ENCODE measurements around the gene SCG2.

SCG2 gene

GRCh38 chr2:223587301-223587700 is 14.9 kb downstream of the SCG2 start:
- H3K9me3 ChIP-seq (ENCODE audit: insufficient read depth, low read length, severe bottlenecking), result no peaks in the 10 kb centered on the region
- no peak overlapping the region for H3K4me2 ChIP-seq (ENCODE audit: insufficient read depth, low read length)

GRCh38 chr2:223586261-223586660 is 15.9 kb downstream of the SCG2 start:
- no peaks in the 10 kb centered on the region for H3K79me2 ChIP-seq (ENCODE audit: insufficient read depth, low read length)
- H4K20me1 ChIP-seq (ENCODE audit: insufficient read depth, low read length), result no peaks in the 10 kb centered on the region
- H3K27ac ChIP-seq (ENCODE audit: low read length), result no peak overlapping the region
- H3K27me3 ChIP-seq (ENCODE audit: insufficient read depth, low read length, poor library complexity), result no peaks in the 10 kb centered on the region
- no peaks in the 10 kb centered on the region for H3K4me1 ChIP-seq (ENCODE audit: insufficient read depth, low read length)
- TF ChIP-seq CTCF (IDR thresholded peaks at IDR 0.05; ENCODE audit: borderline replicate concordance, extremely low read depth, low read length, poor library complexity, severe bottlenecking), result no peak
- TF ChIP-seq EZH2 (IDR thresholded peaks at IDR 0.05; ENCODE audit: borderline replicate concordance, low read depth, low read length, severe bottlenecking), result no peak
- H2AFZ ChIP-seq (ENCODE audit: low read depth, low read length), result no peak overlapping the region
- no peak overlapping the region for H3K4me3 ChIP-seq (ENCODE audit: low read depth in 1 of 2, low read length in 2 of 2)
- no peak overlapping the region for H3K4me2 ChIP-seq (ENCODE audit: insufficient read depth, low read length)
- H3K9me3 ChIP-seq (ENCODE audit: insufficient read depth, low read length, severe bottlenecking), result no peaks in the 10 kb centered on the region
- H3K9ac ChIP-seq (ENCODE audit: low read depth, low read length), result no peak overlapping the region
- no peaks in the 10 kb centered on the region for H3K36me3 ChIP-seq (ENCODE audit: insufficient read depth, low read length)
- no peak for ATAC-seq (ENCODE audit: insufficient read depth, low read depth)
- DNase-seq, result no peak

More at GRCh38 chr2:223587301-223587700, 14.9 kb downstream of the SCG2 start:
- Histone ChIP-seq H4K20me1 (ENCODE audit: insufficient read depth, low read length) (no peaks in the 10 kb centered on the region), H3K9ac (ENCODE audit: low read depth, low read length) (no peak overlapping the region), H3K79me2 (ENCODE audit: insufficient read depth, low read length) (no peaks in the 10 kb centered on the region), H3K27me3 (ENCODE audit: insufficient read depth, low read length, poor library complexity) (no peaks in the 10 kb centered on the region), H3K27ac (ENCODE audit: low read length) (no peak overlapping the region), H3K4me3 (ENCODE audit: low read depth in 1 of 2, low read length in 2 of 2) (no peak overlapping the region), H3K36me3 (ENCODE audit: insufficient read depth, low read length) (no peaks in the 10 kb centered on the region), H3K4me1 (ENCODE audit: insufficient read depth, low read length) (no peaks in the 10 kb centered on the region), H2AFZ (ENCODE audit: low read depth, low read length) (no peak overlapping the region)
- ATAC-seq (ENCODE audit: insufficient read depth, low read depth), result no peak
- TF ChIP-seq CTCF (IDR thresholded peaks at IDR 0.05; ENCODE audit: borderline replicate concordance, extremely low read depth, low read length, poor library complexity, severe bottlenecking) (no peak), EZH2 (IDR thresholded peaks at IDR 0.05; ENCODE audit: borderline replicate concordance, low read depth, low read length, severe bottlenecking) (no peak)
- DNase-seq, result no peak

GRCh38 chr2:223585666-223586065 is 16.5 kb downstream of the SCG2 start:
- Histone ChIP-seq H3K27ac (ENCODE audit: low read length) (no peak overlapping the region), H2AFZ (ENCODE audit: low read depth, low read length) (no peak overlapping the region), H3K36me3 (ENCODE audit: insufficient read depth, low read length) (no peaks in the 10 kb centered on the region), H3K79me2 (ENCODE audit: insufficient read depth, low read length) (no peaks in the 10 kb centered on the region), H4K20me1 (ENCODE audit: insufficient read depth, low read length) (no peaks in the 10 kb centered on the region), H3K4me3 (ENCODE audit: low read depth in 1 of 2, low read length in 2 of 2) (no peak overlapping the region), H3K9me3 (ENCODE audit: insufficient read depth, low read length, severe bottlenecking) (no peaks in the 10 kb centered on the region), H3K9ac (ENCODE audit: low read depth, low read length) (no peak overlapping the region), H3K4me2 (ENCODE audit: insufficient read depth, low read length) (no peak overlapping the region), H3K4me1 (ENCODE audit: insufficient read depth, low read length) (peaks cover 3% of the 10 kb centered on the region; the same call in 1 of the 2 replicates), H3K27me3 (ENCODE audit: insufficient read depth, low read length, poor library complexity) (no peaks in the 10 kb centered on the region)
- ATAC-seq (ENCODE audit: insufficient read depth, low read depth), result no peak
- DNase-seq, result no peak
- TF ChIP-seq EZH2 (IDR thresholded peaks at IDR 0.05; ENCODE audit: borderline replicate concordance, low read depth, low read length, severe bottlenecking), result no peak
- TF ChIP-seq CTCF (IDR thresholded peaks at IDR 0.05; ENCODE audit: borderline replicate concordance, extremely low read depth, low read length, poor library complexity, severe bottlenecking), result no peak

GRCh38 chr2:223582001-223582400 is 20.2 kb downstream of the SCG2 start:
- no peak for TF ChIP-seq CTCF (IDR thresholded peaks at IDR 0.05; ENCODE audit: borderline replicate concordance, extremely low read depth, low read length, poor library complexity, severe bottlenecking)
- TF ChIP-seq EZH2 (IDR thresholded peaks at IDR 0.05; ENCODE audit: borderline replicate concordance, low read depth, low read length, severe bottlenecking), result no peak
- no peak for DNase-seq
- Histone ChIP-seq H3K4me1 (ENCODE audit: insufficient read depth, low read length) (peaks cover 3% of the 10 kb centered on the region; the same call in 1 of the 2 replicates), H3K79me2 (ENCODE audit: insufficient read depth, low read length) (no peaks in the 10 kb centered on the region), H3K27ac (ENCODE audit: low read length) (no peak overlapping the region), H3K4me3 (ENCODE audit: low read depth in 1 of 2, low read length in 2 of 2) (no peak overlapping the region), H4K20me1 (ENCODE audit: insufficient read depth, low read length) (no peaks in the 10 kb centered on the region), H3K27me3 (ENCODE audit: insufficient read depth, low read length, poor library complexity) (no peaks in the 10 kb centered on the region), H2AFZ (ENCODE audit: low read depth, low read length) (no peak overlapping the region), H3K9me3 (ENCODE audit: insufficient read depth, low read length, severe bottlenecking) (no peaks in the 10 kb centered on the region), H3K4me2 (ENCODE audit: insufficient read depth, low read length) (no peak overlapping the region), H3K36me3 (ENCODE audit: insufficient read depth, low read length) (no peaks in the 10 kb centered on the region), H3K9ac (ENCODE audit: low read depth, low read length) (no peak overlapping the region)
- no peak for ATAC-seq (ENCODE audit: insufficient read depth, low read depth)
